Keratinocyte (primary cell): ENCODE data around the gene HOXB9. TPM values are rescaled to one million over a fixed set of nuclear protein-coding genes. Genes with fewer than 3 reads are reported as not detected.
A peak's percentile ranks its signal among the peaks of the same experiment; 100 is the strongest.

Experiments used
- DNase-seq: peaks from one replicate; pipeline ENCODE4 v3.0.0-alpha.2; 2011; ENCODE audit warnings: low read depth, missing footprints, low spot score
- FAIRE-seq: peaks from 2 replicates; lab custom pipeline; 2011; peaks lifted over from hg19 to GRCh38; lab: Jason Lieb, UNC
- H2AFZ ChIP-seq: 2 replicates; pipeline ENCODE4 v1.6.0; 2012; ENCODE audit warnings: low read length, control low read depth, inconsistent platforms; ENCODE audit not compliant: control insufficient read depth
- H3K27ac ChIP-seq: 2 replicates; pipeline ENCODE4 v1.5.1; 2011; ENCODE audit warnings: low read length; ENCODE audit not compliant: control insufficient read depth, insufficient read depth
- H3K27me3 ChIP-seq: 3 replicates; pipeline ENCODE4 v1.6.0; 2011; ENCODE audit warnings: low read length; ENCODE audit not compliant: control insufficient read depth, insufficient read depth; ENCODE audit errors: extremely low read depth
- H3K36me3 ChIP-seq, 2 experiments: 2 replicates in 1 of 2; 3 replicates in 1 of 2; pipeline ENCODE4 v1.5.1; 2011; ENCODE audit warnings: low read length in 2 of 2, mild to moderate bottlenecking in 1 of 2; ENCODE audit not compliant: control insufficient read depth in 2 of 2, insufficient read depth in 2 of 2; ENCODE audit errors: extremely low read depth in 1 of 2
- H3K4me1 ChIP-seq: 3 replicates; pipeline ENCODE4 v1.5.1; 2011; ENCODE audit warnings: low read length; ENCODE audit not compliant: control insufficient read depth, insufficient read depth; ENCODE audit errors: extremely low read depth
- H3K4me2 ChIP-seq: 3 replicates; pipeline ENCODE4 v1.6.0; 2011; ENCODE audit warnings: low read depth, low read length; ENCODE audit not compliant: control insufficient read depth, insufficient read depth; ENCODE audit errors: extremely low read depth
- H3K4me3 ChIP-seq, 3 experiments: fragments of 200-600 bp in 1 of 3; sonication (generic) in 1 of 3; 2 replicates in 2 of 3; 3 replicates in 1 of 3; pipeline ENCODE4 v1.5.1; 2011 to 2016; ENCODE audit warnings: low read length in 3 of 3, mild to moderate bottlenecking in 3 of 3, control low read depth in 2 of 3, inconsistent platforms in 1 of 3, low read depth in 1 of 3, mixed read lengths in 1 of 3, mixed run types in 1 of 3, moderate library complexity in 1 of 3; ENCODE audit not compliant: control insufficient read depth in 2 of 3, insufficient read depth in 2 of 3; ENCODE audit errors: extremely low read depth in 1 of 3
- H3K79me2 ChIP-seq: 2 replicates; pipeline ENCODE4 v1.6.0; 2012; ENCODE audit warnings: low read length; ENCODE audit not compliant: control insufficient read depth, insufficient read depth
- H3K9ac ChIP-seq: 3 replicates; pipeline ENCODE4 v1.6.0; 2011; ENCODE audit warnings: low read length; ENCODE audit not compliant: control insufficient read depth, insufficient read depth; ENCODE audit errors: extremely low read depth
- H3K9me1 ChIP-seq: 3 replicates; pipeline ENCODE4 v1.6.0; 2011; ENCODE audit warnings: low read length; ENCODE audit not compliant: control insufficient read depth, insufficient read depth; ENCODE audit errors: extremely low read depth
- H3K9me3 ChIP-seq: 2 replicates; pipeline ENCODE4 v1.5.1; 2012; ENCODE audit warnings: low read depth, low read length; ENCODE audit not compliant: control insufficient read depth
- H4K20me1 ChIP-seq: 3 replicates; pipeline ENCODE4 v1.6.0; 2011; ENCODE audit warnings: low read length; ENCODE audit not compliant: control insufficient read depth, insufficient read depth; ENCODE audit errors: extremely low read depth
- CTCF ChIP-seq, 3 experiments: IDR thresholded peaks in 1 of 3; conservative IDR thresholded peaks in 1 of 3; optimal IDR thresholded peaks in 1 of 3; 2 replicates in 2 of 3; 3 replicates in 1 of 3; pipeline versions ENCODE3 to v1.5.1; 2011; ENCODE audit warnings: low read length in 3 of 3, mild to moderate bottlenecking in 3 of 3, moderate library complexity in 2 of 3, control low read depth in 1 of 3, inconsistent platforms in 1 of 3; ENCODE audit not compliant: insufficient read depth in 2 of 3; ENCODE audit errors: extremely low read depth in 1 of 3
- EZH2 ChIP-seq: IDR thresholded peaks from one replicate; pipeline ENCODE4 v1.6.1; 2012; ENCODE audit warnings: inconsistent platforms, mild to moderate bottlenecking, low read length, moderate library complexity
- dilution Hi-C: fragments of 300-500 bp; cut with MboI; formaldehyde crosslinking; loops from one replicate; pipeline ENCODE4 v1.7.0; 2020; ENCODE audit warnings: low sequenced_read_pairs; ENCODE audit not compliant: extremely low pct_ligation_motif_present
- polyA plus RNA-seq, 5 experiments: library from polyadenylated mRNA; depleted of rRNA in 3 of 5; stranded (reverse) in 3 of 5; stranded (forward) in 1 of 5; unstranded in 1 of 5; fragments of >200 nt; gene quantifications; 1 replicate in 1 of 5; 2 replicates in 3 of 5; 3 replicates in 1 of 5; pipeline versions ENCODE4 v1.2.1 to v1.2.3, GENCODE V29; 2011 to 2012; ENCODE audit warnings: missing spikeins in 2 of 5, low read depth in 1 of 5, low replicate concordance in 1 of 5

The HOXB9 gene
- polyA plus RNA-seq, 1 donor (not counting 4 experiments of a cell fraction or from before 2014, with no cell fraction given), result 0.03 TPM

GRCh38 chr17:48621410-48622392 lies 4.5 kb downstream of the HOXB9 start:
- peaks cover 3% of the 10 kb centered on the region for H3K4me1 ChIP-seq
- no peak overlapping the region for H2AFZ ChIP-seq
- H3K9me3 ChIP-seq, result no peaks in the 10 kb centered on the region
- no peak overlapping the region for H3K4me2 ChIP-seq
- no peak overlapping the region for H3K9ac ChIP-seq
- dilution Hi-C loops, result no loop called here
- no peak overlapping the region for H3K27ac ChIP-seq
- no peaks in the 10 kb centered on the region for H3K36me3 ChIP-seq
- TF ChIP-seq CTCF (optimal IDR thresholded peaks at IDR 0.05 in 1 of 3, IDR thresholded peaks at IDR 0.05 in 1 of 3, conservative IDR thresholded peaks at IDR 0.05 in 1 of 3; ENCODE audit: extremely low read depth in 1 of 3, insufficient read depth in 2 of 3, low read length in 3 of 3) (no peak), EZH2 (peak; percentile 81)
- peaks cover 100% of the 10 kb centered on the region for H3K27me3 ChIP-seq
- no peaks in the 10 kb centered on the region for H3K79me2 ChIP-seq
- H3K9me1 ChIP-seq, result no peaks in the 10 kb centered on the region
- DNase-seq (no peak), FAIRE-seq (no peak)
- H4K20me1 ChIP-seq, result no peaks in the 10 kb centered on the region
- H3K4me3 ChIP-seq, result no peak overlapping the region

- Histone ChIP-seq H3K27me3 (peaks cover 100% of the 10 kb centered on the region), H3K27ac (no peak overlapping the region), H2AFZ (no peak overlapping the region), H3K4me2 (no peak overlapping the region), H3K9me1 (peaks cover 2% of the 10 kb centered on the region), H3K4me3 (no peak overlapping the region), H3K36me3 (no peaks in the 10 kb centered on the region), H3K9me3 (no peaks in the 10 kb centered on the region), H3K9ac (no peak overlapping the region), H4K20me1 (no peaks in the 10 kb centered on the region), H3K4me1 (peaks cover 2% of the 10 kb centered on the region), H3K79me2 (no peaks in the 10 kb centered on the region)
- no peak for DNase-seq
- dilution Hi-C loops, result no loop called here
- TF ChIP-seq EZH2 (no peak), CTCF (optimal IDR thresholded peaks at IDR 0.05 in 1 of 3, IDR thresholded peaks at IDR 0.05 in 1 of 3, conservative IDR thresholded peaks at IDR 0.05 in 1 of 3; ENCODE audit: extremely low read depth in 1 of 3, insufficient read depth in 2 of 3, low read length in 3 of 3) (no peak)
- FAIRE-seq, result no peak
These were observed 5.6 kb downstream of the HOXB9 start for GRCh38 chr17:48620461-48621139.
